HG02943 (cell line): ENCODE results near the gene C4B.
"Not testable (repeated sequence)": the region's sequence is repeated elsewhere in the genome, so short reads cannot be mapped to it uniquely, and the experiment has no call there.

Experiments used
- ATAC-seq: cut with Tn5 transposase; IDR thresholded peaks from one replicate; pipeline ENCODE4 v1.9.1; 2021; ENCODE audit warnings: mild to moderate bottlenecking, low read depth, moderate library complexity; ENCODE audit not compliant: unreplicated experiment

Gene C4B

DNA sequence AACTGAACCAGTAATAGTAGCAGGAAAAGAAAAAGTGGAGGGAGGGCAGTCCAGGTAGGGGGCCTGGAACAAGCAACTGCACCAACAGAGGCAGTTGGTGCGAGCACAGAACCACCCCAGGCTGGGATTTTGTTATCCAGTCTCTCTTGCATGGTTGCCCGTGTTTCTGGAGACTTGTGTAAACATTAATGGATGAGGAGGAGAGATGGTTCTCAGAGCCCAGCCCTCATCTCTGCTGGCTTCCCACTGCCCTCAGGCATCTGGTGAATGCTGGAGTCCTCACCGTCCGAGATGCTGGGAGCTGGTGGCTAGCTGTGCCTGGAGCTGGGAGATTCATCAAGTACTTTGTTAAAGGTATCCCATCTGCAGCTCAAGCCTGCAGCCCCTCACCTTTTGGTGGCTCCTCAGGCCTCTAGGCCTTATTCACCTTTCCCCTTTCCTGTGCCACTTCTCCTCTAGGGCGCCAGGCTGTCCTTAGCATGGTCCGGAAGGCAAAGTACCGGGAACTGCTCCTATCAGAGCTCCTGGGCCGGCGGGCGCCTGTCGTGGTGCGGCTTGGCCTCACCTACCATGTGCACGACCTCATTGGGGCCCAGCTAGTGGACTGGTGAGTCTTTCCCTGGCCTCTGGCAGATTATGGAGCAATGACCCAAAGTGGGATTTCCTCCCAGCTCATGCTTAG, 34.3 kb upstream of the C4B start:
- ATAC-seq: not testable (repeated sequence)

GRCh38 chr6:31980998-31981397, 33.6 kb upstream of the C4B start:
- not testable (repeated sequence) for ATAC-seq

- ATAC-seq: not testable (repeated sequence)
Observed at GRCh38 chr6:31981744-31982143, 32.9 kb upstream of the C4B start, which contains the start of gene C4A. TSS of gene C4A (plus strand) at chr6:31982057. CDS start at chr6:31982108, 51 bp downstream.

- not testable (repeated sequence) for ATAC-seq
Observed at GRCh38 chr6:31989363-31989762, 25.2 kb upstream of the C4B start.

DNA sequence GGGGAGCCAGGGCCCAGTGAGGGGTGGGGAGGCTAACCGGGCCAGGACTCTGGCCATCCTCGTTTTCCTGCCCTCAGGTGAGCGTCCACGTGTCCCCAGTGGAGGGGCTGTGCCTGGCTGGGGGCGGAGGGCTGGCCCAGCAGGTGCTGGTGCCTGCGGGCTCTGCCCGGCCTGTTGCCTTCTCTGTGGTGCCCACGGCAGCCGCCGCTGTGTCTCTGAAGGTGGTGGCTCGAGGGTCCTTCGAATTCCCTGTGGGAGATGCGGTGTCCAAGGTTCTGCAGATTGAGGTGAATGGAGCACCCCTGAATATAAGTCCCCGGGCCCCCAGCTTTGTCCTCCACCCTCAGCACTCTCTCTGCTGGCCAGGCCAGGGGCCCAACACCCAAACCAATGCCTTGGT, 20.2 kb upstream of the C4B start:
- ATAC-seq: not testable (repeated sequence)

GRCh38 chr6:31996385-31996784, 18.2 kb upstream of the C4B start:
- ATAC-seq: not testable (repeated sequence)

DNA sequence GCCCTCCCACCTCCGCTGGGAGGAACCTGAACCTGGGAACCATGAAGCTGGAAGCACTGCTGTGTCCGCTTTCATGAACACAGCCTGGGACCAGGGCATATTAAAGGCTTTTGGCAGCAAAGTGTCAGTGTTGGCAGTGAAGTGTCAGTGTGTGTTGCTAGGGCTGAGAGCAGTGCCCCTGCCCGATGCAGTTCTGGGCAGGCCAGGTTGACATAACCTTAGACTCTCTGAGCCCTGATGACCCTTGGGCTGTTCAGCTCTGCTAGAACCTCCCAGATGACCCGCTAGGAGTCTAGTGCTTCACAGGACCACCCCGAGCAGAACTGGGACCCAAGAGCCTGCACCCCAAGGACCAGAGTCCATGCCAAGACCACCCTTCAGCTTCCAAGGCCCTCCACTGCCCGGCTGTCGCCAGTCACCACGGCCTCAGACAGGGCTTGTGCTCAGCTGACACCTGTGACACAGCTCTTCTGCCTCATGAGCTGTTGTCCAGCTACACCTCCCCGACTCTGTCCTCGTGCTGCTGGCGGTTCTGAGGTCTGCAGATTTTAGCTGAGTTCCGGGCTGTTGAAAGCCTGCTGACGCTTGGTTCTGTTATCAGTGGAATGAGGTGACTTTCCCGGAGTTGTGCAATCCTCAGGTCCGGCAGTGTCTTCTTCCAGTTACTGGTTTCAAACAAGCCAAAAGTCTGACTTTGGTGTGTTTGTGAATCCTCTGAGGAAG, 11.9 kb upstream of the C4B start:
- ATAC-seq: not testable (repeated sequence)

GRCh38 chr6:32003301-32003700, 11.3 kb upstream of the C4B start:
- ATAC-seq: not testable (repeated sequence)

GRCh38 chr6:32004393-32004792, 10.2 kb upstream of the C4B start:
- not testable (repeated sequence) for ATAC-seq

- not testable (repeated sequence) for ATAC-seq
Observed at GRCh38 chr6:32004864-32005537, 9.6 kb upstream of the C4B start.

GRCh38 chr6:32005538-32005880, 9.1 kb upstream of the C4B start:
- ATAC-seq: not testable (repeated sequence)

GRCh38 chr6:32005991-32006529, 8.5 kb upstream of the C4B start:
- ATAC-seq: not testable (repeated sequence)

DNA sequence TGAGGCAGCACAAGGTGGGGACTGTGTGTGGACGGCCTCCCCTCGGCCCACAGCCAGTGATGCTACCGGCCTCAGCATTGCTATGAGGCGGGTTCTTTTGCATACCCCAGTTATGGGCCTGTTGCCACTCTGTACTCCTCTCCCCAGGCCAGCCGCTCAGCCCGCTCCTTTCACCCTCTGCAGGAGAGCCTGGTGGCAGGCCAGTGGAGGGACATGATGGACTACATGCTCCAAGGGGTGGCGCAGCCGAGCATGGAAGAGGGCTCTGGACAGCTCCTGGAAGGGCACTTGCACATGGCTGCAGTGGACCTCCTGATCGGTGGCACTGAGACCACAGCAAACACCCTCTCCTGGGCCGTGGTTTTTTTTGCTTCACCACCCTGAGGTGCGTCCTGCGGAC, 7.5 kb upstream of the C4B start:
- ATAC-seq: not testable (repeated sequence)

GRCh38 chr6:32008037-32008436, 6.6 kb upstream of the C4B start:
- not testable (repeated sequence) for ATAC-seq

DNA sequence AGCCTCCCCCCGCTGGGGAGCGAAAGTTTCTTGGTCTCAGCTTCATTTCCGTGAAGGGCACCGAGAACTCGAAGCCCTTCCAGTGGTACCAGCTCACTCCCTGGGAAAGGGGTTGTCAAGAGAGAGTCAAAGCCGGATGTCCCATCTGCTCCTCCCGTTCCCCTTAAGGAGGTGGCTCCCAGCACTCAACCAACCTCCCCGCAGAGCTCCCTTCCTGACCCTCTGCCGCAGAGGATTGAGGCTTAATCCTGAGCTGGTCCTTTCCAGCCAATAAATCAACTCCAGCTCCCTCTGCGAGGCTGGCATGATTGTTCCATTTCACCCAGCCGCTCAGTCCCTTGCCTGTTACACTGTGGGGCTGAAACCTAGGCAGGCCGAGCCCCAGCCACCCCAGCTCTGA, 6.0 kb upstream of the C4B start:
- ATAC-seq: not testable (repeated sequence)

DNA sequence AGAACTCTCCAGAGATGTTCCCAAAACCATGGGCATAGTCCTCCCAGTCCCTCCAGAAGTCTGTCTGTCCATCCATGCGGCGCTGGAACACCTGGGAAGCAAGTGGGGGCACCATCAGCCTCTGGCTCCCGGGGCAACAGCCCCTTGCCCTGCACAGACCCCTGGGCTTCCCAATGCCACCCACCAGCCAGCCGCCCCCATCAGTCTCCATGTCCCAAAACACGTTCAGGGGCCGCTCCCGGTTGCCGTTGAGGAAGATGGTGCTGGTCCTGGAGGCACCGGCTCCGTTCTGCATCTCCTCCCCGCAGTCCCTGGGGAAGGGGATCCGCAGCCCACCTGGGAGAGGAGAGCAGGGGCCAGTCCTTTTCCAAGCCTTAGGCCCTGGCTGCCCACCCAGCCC, 5.1 kb upstream of the C4B start:
- ATAC-seq: not testable (repeated sequence)

DNA sequence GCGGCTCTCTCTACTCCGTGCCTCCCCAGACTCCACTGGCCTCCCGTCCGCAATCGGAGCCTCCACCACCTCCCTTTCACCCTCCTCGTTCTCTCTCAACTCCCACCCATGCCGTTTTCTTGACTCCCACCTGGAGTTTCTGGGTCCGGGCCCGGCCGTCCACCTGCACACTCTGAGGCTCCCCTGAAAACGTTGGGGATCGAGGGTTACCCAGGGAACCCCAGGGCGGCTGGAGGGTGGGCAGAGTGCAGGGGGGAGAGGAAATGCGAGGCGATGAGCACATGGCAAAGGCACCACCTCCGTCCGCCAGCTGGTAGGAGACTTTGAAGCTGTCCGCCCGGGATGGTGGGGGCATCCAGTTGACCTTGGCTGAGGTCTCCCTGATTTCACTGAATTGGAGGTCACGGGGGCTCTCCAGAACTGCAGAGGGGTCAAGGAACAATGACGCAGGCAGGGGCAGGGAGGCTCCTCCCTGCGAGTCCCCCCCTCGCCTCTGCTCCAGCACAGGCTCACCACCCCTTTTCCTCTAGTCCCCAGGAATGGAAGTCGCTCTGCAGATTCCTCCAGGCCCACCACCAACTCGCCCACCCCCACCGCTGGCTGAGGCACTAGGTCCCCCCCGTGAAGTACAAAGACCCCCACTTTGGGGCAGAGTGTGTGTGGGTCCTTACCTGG, 3.6 kb upstream of the C4B start:
- not testable (repeated sequence) for ATAC-seq

DNA sequence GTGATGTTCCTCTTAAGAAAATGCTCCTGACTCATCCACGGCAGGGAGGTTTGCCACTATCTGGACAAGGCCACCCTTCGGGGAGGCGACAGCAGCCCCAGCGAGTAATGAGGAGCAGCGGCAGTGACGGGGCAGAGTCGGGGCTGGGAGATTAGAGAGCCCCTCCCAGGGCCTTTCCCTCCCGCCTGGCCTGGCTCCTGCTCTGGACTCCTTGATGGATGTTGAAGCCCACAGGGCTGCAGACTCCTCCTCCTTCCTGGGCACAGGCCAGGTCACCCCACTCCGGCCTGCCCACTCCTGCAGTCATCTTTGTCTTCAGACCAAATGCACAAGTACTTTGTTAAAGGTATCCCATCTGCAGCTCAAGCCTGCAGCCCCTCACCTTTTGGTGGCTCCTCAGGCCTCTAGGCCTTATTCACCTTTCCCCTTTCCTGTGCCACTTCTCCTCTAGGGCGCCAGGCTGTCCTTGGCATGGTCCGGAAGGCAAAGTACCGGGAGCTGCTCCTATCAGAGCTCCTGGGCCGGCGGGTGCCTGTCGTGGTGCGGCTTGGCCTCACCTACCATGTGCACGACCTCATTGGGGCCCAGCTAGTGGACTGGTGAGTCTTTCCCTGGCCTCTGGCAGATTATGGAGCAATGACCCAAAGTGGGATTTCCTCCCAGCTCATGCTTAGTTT, 1.5 kb upstream of the C4B start:
- ATAC-seq: not testable (repeated sequence)

GRCh38 chr6:32013738-32014137, 857 bp upstream of the C4B start:
- not testable (repeated sequence) for ATAC-seq

GRCh38 chr6:32022100-32022499, 7.5 kb downstream of the C4B start:
- ATAC-seq: not testable (repeated sequence)
